Measurements from ENCODE around the gene PRR15L.
"Not testable (repeated sequence)": the region's sequence is repeated elsewhere in the genome, so short reads cannot be mapped to it uniquely, and the experiment has no call there.

The PRR15L gene, protein sequence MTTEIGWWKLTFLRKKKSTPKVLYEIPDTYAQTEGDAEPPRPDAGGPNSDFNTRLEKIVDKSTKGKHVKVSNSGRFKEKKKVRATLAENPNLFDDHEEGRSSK

DNA sequence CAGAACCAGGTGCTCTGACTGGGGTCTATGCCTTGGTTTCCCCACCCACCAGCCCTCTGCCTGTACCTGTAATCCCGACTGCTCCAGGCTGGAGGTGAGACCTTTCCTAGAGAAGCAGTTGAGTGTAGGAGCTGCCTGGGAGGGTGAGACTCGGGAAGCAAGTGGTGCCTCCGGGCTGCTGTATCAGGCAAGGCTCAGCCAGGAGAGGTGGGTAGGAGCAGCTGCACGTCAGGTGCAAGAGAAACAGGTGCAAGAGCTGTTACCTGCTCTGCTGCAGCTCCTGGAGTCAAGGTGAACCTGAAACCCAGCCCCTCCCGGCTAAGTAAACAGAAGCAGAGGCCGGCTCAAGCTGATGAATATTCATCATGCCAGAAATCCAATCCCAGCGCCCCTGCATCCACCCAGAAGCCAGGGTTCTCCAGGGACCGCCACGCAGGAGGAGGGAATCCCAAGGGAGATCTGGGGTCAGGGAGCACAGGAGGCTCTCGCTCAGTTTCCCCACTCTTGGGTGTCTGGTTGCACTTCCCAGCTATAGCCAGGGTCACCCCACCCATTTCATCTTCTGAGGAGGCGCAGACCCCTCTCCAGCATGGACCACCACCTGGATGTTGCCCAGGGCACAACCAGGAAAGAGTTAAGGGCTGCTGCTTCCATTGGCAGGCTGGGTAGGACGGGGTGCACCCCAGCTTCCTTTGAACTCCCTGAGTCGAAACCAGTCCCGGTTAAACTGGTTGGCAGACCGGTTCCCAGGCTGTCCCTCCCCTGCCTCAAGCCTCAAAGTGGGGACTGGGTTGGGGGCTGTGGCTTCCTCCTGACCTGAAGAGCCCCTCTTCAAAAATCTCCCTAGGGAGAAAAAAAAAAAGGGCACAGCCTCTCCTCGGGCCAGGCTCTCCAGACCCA is at the start of gene PRR15L:
Gene PRR15L (minus strand): TSS at position 293 of the 900 bp plus-strand sequence. CDS start 4,649 bp downstream, outside the sequence.
- no peak for DNase-seq (ENCODE audit: low spot score)

DNA sequence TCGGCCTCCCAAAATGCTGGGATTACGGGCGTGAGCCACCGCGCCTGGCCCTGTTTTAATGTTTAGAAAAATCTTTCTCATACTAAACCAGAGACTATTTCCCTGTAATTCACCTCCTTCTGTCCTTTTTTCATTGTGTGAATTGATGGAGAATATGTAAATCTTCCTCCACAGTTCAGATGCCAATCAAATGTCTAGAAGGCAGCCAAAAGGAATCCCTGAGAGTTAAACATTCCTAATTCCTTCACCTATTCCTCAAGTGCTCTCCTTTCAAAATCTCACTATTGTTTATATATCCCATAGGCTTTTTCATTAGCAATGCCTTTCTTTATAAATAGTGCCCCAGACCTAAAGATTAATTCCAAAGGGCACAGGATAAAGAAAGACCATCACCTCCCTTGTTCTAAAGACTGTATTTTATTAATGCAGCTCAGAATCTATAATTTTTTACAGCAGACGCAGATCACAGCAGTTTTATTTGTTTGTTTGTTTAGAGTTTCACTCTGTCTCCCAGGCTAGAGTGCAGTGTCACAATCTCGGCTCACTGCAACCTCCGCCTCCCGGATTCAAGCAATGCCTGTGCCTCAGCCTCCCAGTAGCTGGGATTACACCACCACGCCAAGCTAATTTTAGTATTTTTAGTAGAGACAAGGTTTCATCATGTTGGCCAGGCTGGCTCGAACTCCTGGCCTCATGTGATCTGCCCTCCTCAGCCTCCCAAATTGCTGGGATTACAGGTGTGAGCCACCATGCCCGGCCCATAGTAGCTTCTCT is 49.4 kb upstream of the PRR15L start:
- DNase-seq (ENCODE audit: low spot score): no peak

DNA sequence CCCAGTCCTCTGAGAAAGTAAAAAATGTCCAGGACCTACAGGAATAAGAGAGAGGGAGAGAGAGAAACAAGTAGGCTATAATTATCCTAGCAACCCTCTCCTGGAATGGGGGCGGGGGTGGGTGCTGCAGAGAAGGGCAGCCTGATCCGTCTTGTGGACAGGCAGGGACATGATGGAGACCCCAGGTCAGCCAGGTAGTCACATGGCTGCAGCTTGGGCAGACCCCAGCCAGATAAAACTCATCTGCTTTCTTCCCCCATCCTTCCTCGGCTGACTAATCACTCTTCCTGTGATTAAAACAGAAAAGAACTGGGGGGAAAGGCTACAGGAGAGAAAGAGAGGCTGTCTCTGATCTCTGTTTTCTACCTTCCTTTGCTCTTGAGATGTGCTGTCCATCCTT is 47.3 kb upstream of the PRR15L start:
- DNase-seq (ENCODE audit: low spot score): no peak

DNA sequence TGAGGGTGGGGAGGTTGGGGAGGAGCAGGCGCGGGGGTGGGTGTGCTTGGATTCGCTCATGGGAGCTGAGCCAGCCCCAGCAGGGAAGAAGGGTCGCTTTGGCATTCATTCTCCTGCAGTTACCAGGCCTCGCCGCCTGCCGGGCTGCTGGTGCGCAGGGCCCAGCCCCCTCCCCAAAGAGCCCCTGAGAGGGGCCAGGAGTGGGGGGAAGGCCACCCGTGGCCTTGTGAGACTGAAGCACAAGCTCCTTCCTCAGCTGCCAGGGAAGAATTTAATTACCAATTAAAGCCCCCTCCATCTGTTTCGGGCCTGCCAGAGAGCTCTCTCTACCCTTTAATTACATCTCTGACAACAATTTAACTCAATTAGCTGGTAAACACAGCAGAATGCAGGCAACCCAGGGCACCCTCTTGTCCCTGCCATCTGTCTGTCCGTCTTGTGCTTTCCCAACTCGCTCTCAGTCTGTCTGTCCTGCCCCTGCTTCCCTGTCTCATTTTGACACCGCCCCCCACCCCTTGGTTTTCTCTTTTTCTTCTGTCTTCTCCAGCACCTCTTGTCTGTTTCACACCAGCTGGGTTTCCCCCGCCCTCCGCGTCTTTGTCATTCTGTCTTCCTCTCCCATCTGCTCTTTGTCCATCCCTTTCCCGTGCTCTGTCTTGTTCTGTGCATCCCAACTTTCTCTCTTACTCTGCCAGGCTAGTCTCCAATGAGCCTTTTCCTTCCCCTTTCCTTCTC is 45.9 kb upstream of the PRR15L start:
- no peak for DNase-seq (ENCODE audit: low spot score)

DNA sequence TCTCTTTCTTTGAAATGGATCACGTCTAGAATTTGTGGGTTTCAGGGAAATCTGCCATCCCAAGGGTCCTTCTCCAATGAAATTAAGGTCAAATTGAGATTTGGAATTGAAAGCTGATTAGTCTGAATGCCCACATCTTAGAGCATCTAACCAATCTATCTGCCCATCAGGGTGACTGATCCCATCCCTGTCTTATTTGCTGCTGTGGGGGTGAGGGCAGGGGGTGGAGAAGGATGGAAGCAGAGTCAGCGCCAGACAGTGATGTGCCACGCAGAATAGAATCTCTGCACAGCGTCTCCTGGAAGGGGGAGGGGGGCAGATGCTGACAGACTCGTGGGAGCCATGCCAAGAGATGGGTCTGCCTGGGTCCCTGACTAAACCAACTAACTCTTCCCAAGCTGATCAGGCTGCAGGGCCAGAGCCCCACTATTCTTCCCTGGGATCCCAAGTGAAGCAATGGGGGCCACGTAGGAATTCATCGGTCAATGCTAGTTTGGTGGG is 45.3 kb upstream of the PRR15L start:
- no peak for DNase-seq (ENCODE audit: low spot score)

DNA sequence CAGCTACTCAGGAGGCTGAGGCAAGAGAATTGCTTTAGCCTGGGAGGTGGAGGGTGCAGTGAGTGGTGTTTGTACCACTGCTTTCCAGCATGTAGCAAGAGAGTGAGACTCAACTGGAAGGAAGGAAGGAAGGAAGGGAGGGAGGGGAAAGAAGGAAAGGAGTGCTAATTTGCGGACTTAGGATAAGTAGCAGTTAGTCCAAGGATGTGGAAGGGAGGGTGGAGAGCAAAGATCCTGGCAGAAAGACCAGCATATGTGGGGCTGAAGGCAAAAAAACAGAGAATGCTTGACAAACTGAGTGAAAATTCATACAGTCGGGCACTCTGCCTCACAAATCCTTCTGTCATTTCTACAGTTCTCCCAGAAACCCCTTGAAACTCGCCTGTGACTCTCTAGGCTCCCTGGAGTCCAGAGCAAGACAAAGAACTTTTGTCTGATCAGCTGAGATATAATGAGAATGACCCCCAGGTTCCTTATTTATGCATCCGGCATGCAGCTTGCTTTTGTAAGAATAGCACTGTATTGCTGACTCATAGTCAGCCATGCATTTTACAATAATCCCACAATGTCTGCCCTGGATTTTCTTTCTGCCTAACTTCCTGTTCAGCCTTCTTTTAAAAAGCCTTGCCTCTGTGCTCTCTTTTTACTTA is 44.7 kb upstream of the PRR15L start:
- DNase-seq (ENCODE audit: low spot score): peak; percentile 97

DNA sequence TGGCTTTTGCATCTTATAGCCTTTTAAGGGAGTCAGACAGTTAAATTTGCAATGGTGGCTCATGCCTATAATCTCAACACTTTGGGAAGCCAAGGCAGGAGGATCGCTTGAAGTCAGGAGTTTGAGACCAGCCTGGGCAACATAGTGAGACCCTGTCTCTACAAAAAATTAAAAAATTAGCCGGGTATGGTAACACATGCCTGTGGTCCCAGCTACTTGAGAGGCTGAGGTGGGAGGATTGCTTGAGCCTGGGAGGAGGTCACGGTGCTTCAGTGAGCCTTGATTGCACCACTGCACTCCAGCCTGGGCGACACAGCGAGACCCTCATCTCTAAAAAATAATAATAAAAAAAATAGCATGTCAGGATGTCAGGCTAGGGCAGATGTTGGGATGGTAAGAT is 44.0 kb upstream of the PRR15L start:
- not testable (repeated sequence) for DNase-seq (ENCODE audit: low spot score)

DNA sequence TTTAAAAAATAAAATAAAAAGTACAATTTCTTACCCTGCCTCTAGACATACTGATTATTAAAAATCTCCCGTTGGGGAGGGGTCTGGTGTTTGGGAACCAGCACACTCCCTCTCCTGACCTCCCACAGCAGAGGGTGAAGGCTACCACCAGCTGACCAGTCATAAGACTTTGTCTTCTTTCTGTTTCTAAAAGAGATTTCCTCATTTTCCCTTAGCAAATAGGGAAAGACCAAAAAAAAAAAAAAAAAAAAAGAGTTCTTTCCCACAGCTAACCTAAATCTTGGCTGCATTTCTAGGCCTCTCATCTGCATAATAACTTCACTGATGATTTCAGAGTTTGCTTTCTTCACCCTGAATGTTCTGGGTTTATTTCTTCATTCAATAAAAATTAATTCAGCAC is 43.5 kb upstream of the PRR15L start:
- no peak for DNase-seq (ENCODE audit: low spot score)

DNA sequence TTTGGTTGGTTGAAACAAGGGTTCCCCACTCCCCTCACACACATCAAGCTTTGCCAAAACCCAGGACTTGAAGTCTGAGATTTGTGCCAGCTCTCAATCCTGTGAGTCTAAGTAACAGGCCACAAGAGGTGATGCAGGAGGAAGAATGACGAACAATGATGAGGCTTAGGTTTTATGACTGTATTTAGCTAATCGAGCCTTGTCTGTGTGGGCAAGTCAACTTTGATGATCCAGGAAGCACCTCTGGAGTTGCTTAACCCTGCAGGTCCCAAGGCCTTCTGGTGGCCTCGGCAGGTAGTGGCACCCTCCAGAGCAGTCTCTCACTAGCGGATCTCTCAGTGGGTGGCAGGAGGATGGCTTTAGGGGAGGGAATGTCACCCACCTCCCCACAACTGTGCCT is 41.9 kb upstream of the PRR15L start:
- DNase-seq (ENCODE audit: low spot score): peak; percentile 73

DNA sequence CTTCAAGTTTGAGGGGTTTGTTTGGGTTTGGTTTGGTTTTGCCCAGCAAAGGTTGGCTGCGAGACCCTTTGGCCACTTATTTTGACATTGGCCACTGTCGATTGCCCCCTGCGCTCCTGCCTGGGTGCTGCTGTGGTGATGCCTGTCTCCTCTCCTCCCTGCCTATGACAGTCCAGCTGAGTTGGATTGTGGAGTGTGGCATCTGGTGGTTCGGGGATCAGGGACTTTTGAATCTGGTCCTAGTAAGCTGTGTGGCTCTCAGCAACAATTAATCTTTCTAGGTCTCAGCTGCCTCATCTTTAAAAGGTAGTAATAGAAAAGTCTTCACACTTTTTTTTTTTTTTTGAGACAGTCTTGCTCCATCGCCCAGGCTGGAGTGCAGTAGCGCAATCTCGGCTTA is 40.4 kb upstream of the PRR15L start:
- no peak for DNase-seq (ENCODE audit: low spot score)

DNA sequence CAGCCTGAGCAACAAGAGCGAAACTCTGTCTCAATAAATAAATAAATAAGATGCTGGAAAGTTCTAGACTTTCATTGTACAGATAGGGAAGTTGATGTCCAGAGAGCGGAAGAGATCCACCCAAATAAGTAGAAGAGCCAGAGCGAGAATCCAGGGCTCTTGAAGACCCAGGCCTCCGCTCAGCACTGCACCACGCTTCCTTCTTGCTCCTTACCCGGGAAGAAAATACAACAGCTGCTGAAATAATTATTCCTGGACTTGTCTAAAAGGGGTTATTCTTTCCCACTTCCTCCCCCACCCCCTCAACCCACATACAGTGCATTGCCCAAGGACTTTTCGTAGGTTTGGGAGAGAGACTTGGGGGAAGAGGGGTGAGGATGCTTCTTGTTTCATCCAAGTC is 39.9 kb upstream of the PRR15L start:
- DNase-seq (ENCODE audit: low spot score): no peak

DNA sequence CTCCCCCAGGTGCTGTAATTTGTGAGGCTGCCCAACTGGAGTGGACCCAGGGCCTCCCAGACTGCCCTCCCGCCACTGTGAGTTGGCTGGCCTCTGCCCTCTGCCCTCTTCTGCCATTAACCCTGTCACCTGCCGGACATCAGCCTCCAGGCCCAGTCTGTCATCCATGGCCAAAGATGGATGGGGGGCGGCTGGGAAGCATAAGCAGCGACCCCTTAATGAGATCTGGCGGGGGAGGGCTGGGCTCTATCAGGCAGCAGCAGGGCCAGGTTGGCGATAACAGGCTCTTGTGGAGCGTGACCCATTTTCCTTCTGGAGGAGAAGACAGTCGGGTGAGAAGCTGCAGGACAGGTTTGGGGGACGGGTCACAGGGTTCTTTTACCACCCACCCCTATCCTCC is 38.5 kb upstream of the PRR15L start:
- no peak for DNase-seq (ENCODE audit: low spot score)

DNA sequence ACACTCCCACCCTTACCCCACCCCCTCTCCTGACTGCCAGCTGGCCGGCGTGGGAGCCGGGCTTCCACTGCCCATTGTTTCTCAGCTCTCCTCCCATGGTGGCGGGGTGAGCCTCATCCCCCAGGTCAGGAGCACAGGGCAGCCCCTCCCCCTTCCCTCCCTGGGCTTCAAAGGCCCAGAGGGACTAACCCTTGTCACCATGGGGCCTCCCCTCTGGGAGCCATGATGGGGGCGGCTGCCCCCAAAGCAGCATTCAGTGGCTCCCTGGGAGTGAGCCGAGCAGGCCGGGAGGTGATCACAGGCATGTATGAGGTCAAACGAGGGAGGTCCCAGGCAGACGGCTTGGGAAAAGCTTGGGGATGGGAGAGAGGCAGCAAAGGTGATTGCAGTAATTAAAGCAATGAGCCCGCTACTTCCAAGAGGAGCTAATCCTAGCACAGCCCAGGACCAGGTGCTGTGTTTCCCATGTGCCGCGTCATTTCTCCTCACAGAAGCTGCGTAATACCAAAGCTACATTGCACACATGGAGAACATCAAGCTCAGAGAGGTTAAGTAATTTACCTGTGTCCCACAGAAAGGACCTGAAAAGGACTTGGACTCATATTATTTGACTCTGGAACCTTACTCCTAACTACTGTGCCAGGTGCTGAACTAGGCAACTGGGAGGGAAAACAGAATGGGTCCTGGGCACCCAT is 37.7 kb upstream of the PRR15L start:
- DNase-seq (ENCODE audit: low spot score): no peak

DNA sequence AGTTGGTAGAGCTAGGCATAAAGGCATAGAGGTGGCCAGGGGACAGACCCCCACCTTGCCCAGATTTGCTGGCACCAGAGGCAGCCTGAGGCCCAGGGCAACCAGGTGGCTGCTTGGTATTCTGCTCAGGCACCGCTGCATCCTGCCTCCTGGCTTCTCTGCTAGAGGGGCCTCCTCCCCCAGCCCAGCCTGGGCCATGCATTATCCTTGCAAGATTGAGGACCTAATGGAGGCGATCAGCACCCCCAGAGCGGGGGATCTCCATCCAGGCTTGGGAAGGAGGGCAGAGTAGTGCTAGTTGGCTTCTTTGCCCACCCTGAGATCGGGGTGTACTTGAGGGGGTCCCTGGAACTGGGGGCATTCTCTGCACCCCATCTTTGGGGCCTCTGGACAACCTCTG is 37.0 kb upstream of the PRR15L start:
- no peak for DNase-seq (ENCODE audit: low spot score)

DNA sequence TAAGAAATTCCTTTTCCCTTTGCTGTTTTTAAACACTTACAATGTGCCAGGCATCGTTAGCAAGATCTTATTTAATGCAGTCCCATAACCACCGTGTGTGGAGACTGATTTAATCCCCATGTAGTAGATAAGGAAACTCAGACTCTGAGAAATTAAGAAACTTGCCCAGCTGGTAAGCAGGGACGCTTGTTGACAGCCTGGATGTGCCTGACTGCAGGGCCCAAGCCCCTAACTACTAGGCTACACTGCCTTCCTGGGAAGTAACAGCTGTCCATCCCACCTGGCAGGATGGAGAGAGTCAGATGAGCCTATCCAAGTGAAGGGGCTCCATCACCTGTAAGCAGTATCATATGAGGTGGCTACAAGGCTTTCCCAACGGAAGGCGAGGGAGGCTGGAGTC is 36.3 kb upstream of the PRR15L start:
- DNase-seq (ENCODE audit: low spot score): no peak

DNA sequence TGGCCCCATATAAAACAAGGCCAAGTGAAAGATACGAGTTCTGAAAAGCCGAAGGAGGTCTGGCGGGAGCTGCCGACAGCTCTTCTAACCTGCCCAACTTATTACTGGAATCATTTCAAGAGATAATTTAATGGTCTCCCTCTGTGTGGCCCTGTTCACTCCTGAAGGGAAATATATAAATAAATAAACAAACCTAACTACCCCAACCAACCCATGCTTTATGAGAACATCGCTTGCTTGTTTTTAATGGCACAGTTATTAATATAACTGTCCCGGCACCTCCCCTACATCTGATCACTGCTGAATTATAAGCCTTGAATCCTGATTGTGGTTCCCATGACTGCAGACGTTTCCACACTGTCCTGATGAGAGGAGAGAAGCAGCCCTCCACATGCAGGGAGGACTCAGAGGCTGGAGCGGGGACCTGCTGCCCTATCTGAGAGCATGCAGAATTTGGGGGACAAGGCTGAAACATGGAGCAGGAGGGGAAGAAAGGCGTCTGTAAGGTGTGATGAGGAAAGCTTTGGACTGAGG is 35.4 kb upstream of the PRR15L start:
- DNase-seq (ENCODE audit: low spot score): no peak

DNA sequence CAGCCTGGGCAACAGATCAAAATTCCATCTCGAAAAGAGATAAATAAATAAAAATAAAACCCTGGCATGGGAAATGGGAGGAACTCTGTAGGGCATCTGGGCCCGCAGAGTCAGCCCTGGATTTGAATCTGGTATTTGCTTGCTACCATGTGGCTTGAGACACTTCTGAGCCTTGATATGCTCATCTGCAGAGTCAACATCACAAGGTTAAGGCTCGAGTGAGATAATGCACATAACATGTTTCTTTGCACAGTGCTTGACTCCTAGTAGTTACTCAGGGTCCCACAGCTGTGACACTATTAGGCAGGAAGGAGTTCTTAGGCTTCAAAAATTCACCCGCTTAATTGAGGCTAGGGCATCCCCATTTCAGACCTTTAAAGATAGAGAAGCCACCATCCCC is 34.5 kb upstream of the PRR15L start:
- no peak for DNase-seq (ENCODE audit: low spot score)

DNA sequence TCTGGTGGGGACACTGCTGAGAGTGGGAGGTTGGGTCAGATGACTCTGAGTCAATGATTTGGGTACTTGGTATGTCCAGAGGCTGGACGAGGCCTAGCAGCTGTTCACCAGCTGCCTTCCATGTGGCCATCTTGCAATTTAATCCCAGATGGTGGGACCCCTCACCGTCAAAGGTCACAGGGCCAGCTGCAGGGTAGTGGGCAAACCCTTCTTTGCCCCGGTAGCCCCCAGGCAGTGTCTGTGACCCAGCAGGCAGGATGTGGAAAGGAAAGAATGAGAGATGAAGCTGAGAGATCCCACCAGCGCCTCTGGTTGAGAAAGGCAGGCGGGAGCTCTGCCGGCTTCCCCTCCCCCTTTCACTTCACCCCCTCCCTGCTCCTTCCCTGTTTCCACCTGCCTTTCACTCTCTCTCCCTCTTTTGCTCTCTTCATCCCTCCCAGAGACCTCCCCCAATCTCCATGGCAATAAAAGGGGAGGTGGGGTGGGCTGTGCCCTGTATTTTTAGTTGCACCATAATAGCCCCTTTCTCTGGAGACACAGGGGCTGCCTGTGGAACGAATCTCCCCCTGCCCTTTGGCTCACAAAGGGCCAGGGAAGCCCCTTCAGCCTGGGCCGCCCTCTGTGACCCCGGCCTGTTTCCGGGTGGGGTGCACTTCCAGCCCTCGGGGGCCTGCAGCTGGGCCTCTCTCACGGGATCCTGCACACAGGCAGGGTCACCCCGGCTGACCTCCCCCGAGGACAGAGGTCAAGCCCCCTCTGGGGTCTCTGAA is 33.5 kb upstream of the PRR15L start:
- DNase-seq (ENCODE audit: low spot score): no peak

DNA sequence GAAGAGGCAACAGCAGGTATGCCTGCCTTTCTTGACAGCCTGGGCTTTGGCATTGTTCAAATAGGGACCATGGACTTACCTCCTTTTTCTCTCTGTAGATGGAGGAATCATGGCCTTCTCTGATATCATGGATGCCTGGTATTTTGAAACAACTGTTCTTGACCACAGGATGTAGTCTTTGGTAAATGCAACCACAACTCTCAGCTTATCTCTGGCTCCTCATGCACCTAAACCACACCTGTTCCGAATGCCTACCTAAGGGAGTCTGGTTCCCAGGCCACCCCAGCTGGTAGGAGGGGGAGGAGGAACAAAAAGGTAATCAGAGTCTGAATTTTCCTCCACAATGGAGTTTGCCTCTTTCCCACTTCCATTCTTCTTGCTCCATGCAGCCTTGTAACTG is 32.0 kb upstream of the PRR15L start:
- DNase-seq (ENCODE audit: low spot score): no peak

DNA sequence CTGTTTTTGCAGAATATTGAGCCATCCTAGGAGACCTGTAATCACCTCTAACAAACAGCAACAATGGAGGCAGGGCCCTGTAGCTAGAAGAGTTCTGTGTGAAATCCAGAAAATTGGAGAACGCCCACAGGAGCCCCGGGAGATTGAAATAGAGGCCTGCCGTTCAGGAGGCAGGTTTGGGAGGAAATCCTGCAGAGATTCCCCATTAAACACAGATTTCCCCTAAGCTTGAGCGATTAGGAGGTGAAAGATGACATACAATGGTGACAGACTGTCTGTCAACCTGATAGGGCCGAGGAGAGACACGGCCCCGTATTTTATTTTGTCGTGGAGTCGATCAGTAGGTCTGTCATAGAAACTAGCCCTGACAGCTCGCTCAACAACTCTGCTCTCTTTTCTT is 31.5 kb upstream of the PRR15L start:
- DNase-seq (ENCODE audit: low spot score): no peak

Measured in kidney capillary endothelial cell (primary cell).